ENCODE measurements around the gene GRIK3. TPM values are rescaled to one million over a fixed set of nuclear protein-coding genes. Genes with fewer than 3 reads are reported as not detected.
A peak's percentile ranks its signal among the peaks of the same experiment; 100 is the strongest.

Gene GRIK3
- total RNA-seq, 1 donor from 2014 or later = 0.27 TPM

GRCh38 chr1:36882536-36883285 is 151.6 kb downstream of the GRIK3 start:
- no peaks in the 10 kb centered on the region for H3K9me3 ChIP-seq
- TF ChIP-seq CTCF (IDR thresholded peaks at IDR 0.05) = no peak
- intact Hi-C loops (cut with DNase I) = no loop called here
- no peaks in the 10 kb centered on the region for H3K36me3 ChIP-seq
- no peak overlapping the region for H3K27ac ChIP-seq
- H3K4me3 ChIP-seq = no peak overlapping the region
- ATAC-seq (no peak), DNase-seq (no peak)
- H3K4me1 ChIP-seq = no peaks in the 10 kb centered on the region
- peaks cover 4% of the 10 kb centered on the region for H3K27me3 ChIP-seq (ENCODE audit: low read depth)

- TF ChIP-seq CTCF (IDR thresholded peaks at IDR 0.05) = no peak
- no peak for DNase-seq
- no peak overlapping the region for H3K27ac ChIP-seq
- intact Hi-C loops (cut with DNase I) = no loop called here
- H3K4me3 ChIP-seq = no peak overlapping the region
- H3K9me3 ChIP-seq = no peaks in the 10 kb centered on the region
- no peak for ATAC-seq
- H3K36me3 ChIP-seq = no peaks in the 10 kb centered on the region
- peaks cover 5% of the 10 kb centered on the region for H3K27me3 ChIP-seq (ENCODE audit: low read depth)
- H3K4me1 ChIP-seq = no peaks in the 10 kb centered on the region
Measured at GRCh38 chr1:36881541-36881940, 152.8 kb downstream of the GRIK3 start.

- Histone ChIP-seq H3K9me3 (no peaks in the 10 kb centered on the region), H3K4me3 (no peak overlapping the region), H3K36me3 (no peaks in the 10 kb centered on the region), H3K4me1 (no peaks in the 10 kb centered on the region), H3K27ac (no peak overlapping the region), H3K27me3 (ENCODE audit: low read depth) (peaks cover 9% of the 10 kb centered on the region)
- DNase-seq (peak; percentile 15), ATAC-seq (no peak)
- TF ChIP-seq CTCF (IDR thresholded peaks at IDR 0.05) = no peak
- intact Hi-C loops (cut with DNase I) = no loop called here
Measured at GRCh38 chr1:36881068-36881405, 153.3 kb downstream of the GRIK3 start.

GRCh38 chr1:36880155-36881067 is 153.9 kb downstream of the GRIK3 start:
- Histone ChIP-seq H3K27ac (no peak overlapping the region), H3K4me3 (no peak overlapping the region), H3K4me1 (no peaks in the 10 kb centered on the region), H3K36me3 (no peaks in the 10 kb centered on the region), H3K9me3 (no peaks in the 10 kb centered on the region), H3K27me3 (ENCODE audit: low read depth) (peaks cover 6% of the 10 kb centered on the region)
- DNase-seq = peak; percentile 43
- intact Hi-C loops (cut with DNase I) = no loop called here
- no peak for TF ChIP-seq CTCF (IDR thresholded peaks at IDR 0.05)
- no peak for ATAC-seq

- Histone ChIP-seq H3K9me3 (no peaks in the 10 kb centered on the region), H3K27me3 (ENCODE audit: low read depth) (peaks cover 4% of the 10 kb centered on the region), H3K4me3 (no peak overlapping the region), H3K4me1 (no peaks in the 10 kb centered on the region), H3K27ac (no peak overlapping the region), H3K36me3 (no peaks in the 10 kb centered on the region)
- DNase-seq (peak; percentile 23), ATAC-seq (no peak)
- TF ChIP-seq CTCF (IDR thresholded peaks at IDR 0.05) = no peak
- intact Hi-C loops (cut with DNase I) = no loop called here
Measured at GRCh38 chr1:36879613-36880012, 154.7 kb downstream of the GRIK3 start.

Measured in lower lobe of right lung (tissue), 2 donors.